Chondrocyte (in vitro differentiated cells): ENCODE results near the gene MRPS22. TPM values are rescaled to one million over a fixed set of nuclear protein-coding genes. Genes with fewer than 3 reads are reported as not detected.

Experiments
- DNase-seq: peaks from one replicate; pipeline ENCODE4 v3.0.0; 2021; ENCODE audit warnings: mixed read lengths, low spot score
- H3K27ac Mint-ChIP-seq: one replicate; pipeline ENCODE4 v1.8.0; 2021; ENCODE audit warnings: mild to moderate bottlenecking, moderate library complexity, mixed read lengths; ENCODE audit not compliant: unreplicated experiment
- H3K27me3 Mint-ChIP-seq: 2 replicates; pipeline ENCODE4 v1.8.0; 2021; ENCODE audit warnings: low read depth, mixed read lengths
- H3K36me3 Mint-ChIP-seq: 2 replicates; pipeline ENCODE4 v1.8.0; 2021; ENCODE audit warnings: low read depth, mixed read lengths
- H3K4me1 Mint-ChIP-seq: 2 replicates; pipeline ENCODE4 v1.8.0; 2021; ENCODE audit warnings: low read depth, mild to moderate bottlenecking, mixed read lengths
- H3K4me3 Mint-ChIP-seq: one replicate; pipeline ENCODE4 v1.8.0; 2021; ENCODE audit warnings: mild to moderate bottlenecking, moderate library complexity, mixed read lengths; ENCODE audit not compliant: unreplicated experiment
- H3K9me3 Mint-ChIP-seq: 2 replicates; pipeline ENCODE4 v1.8.0; 2021; ENCODE audit warnings: low read depth, mixed read lengths
- CTCF ChIP-seq: fragments of 200-600 bp; sonication (generic); IDR thresholded peaks from 2 replicates; pipeline ENCODE4 v1.5.0; 2021; ENCODE audit warnings: antibody characterized with exemption, mild to moderate bottlenecking, moderate library complexity
- total RNA-seq: library from RNA; stranded (reverse); gene quantifications from 3 replicates; pipeline ENCODE4 v1.2.1, GENCODE V29; 2021

MRPS22 gene
- total RNA-seq, 1 donor from 2014 or later: 29.5 TPM

GRCh38 chr3:139322346-139322745 is 21.5 kb upstream of the MRPS22 start:
- H3K4me1 Mint-ChIP-seq: no peaks in the 10 kb centered on the region
- no peak overlapping the region for H3K4me3 Mint-ChIP-seq
- H3K36me3 Mint-ChIP-seq: no peaks in the 10 kb centered on the region
- peaks cover 37% of the 10 kb centered on the region for H3K27me3 Mint-ChIP-seq
- no peak for TF ChIP-seq CTCF
- no peak for DNase-seq
- no peaks in the 10 kb centered on the region for H3K9me3 Mint-ChIP-seq
- H3K27ac Mint-ChIP-seq: no peak overlapping the region

GRCh38 chr3:139323146-139323545 is 20.7 kb upstream of the MRPS22 start:
- no peaks in the 10 kb centered on the region for H3K36me3 Mint-ChIP-seq
- H3K4me3 Mint-ChIP-seq: no peak overlapping the region
- no peaks in the 10 kb centered on the region for H3K4me1 Mint-ChIP-seq
- no peak for DNase-seq
- H3K27ac Mint-ChIP-seq: no peak overlapping the region
- TF ChIP-seq CTCF: no peak
- H3K27me3 Mint-ChIP-seq: peaks cover 37% of the 10 kb centered on the region
- no peaks in the 10 kb centered on the region for H3K9me3 Mint-ChIP-seq

GRCh38 chr3:139324456-139324855 is 19.4 kb upstream of the MRPS22 start:
- TF ChIP-seq CTCF: no peak
- Mint-ChIP-seq H3K27ac (no peak overlapping the region), H3K9me3 (no peaks in the 10 kb centered on the region), H3K27me3 (peaks cover 34% of the 10 kb centered on the region), H3K36me3 (no peaks in the 10 kb centered on the region), H3K4me3 (no peak overlapping the region), H3K4me1 (peaks cover 4% of the 10 kb centered on the region)
- no peak for DNase-seq

- peaks cover 37% of the 10 kb centered on the region for H3K27me3 Mint-ChIP-seq
- H3K4me1 Mint-ChIP-seq: peaks cover 4% of the 10 kb centered on the region
- H3K27ac Mint-ChIP-seq: no peak overlapping the region
- H3K36me3 Mint-ChIP-seq: no peaks in the 10 kb centered on the region
- no peak overlapping the region for H3K4me3 Mint-ChIP-seq
- no peak for TF ChIP-seq CTCF
- no peaks in the 10 kb centered on the region for H3K9me3 Mint-ChIP-seq
- DNase-seq: no peak
Observed at GRCh38 chr3:139325551-139325950, 18.3 kb upstream of the MRPS22 start.

- Mint-ChIP-seq H3K9me3 (no peaks in the 10 kb centered on the region), H3K27me3 (peaks cover 38% of the 10 kb centered on the region), H3K27ac (no peak overlapping the region), H3K36me3 (no peaks in the 10 kb centered on the region), H3K4me1 (peaks cover 4% of the 10 kb centered on the region), H3K4me3 (no peak overlapping the region)
- no peak for TF ChIP-seq CTCF
- DNase-seq: no peak
Observed at GRCh38 chr3:139326131-139326530, 17.7 kb upstream of the MRPS22 start.
